Heart right ventricle (tissue), 16 donors: ENCODE measurements around the gene SSH2. TPM values are rescaled to one million over a fixed set of nuclear protein-coding genes. Genes with fewer than 3 reads are reported as not detected.

Source experiments
- ATAC-seq, 8 donors: fragments of 200-7000 bp; cut with Tn5 transposase; one replicate each; pipeline ENCODE4 v1.9.1; 2020; ENCODE audit warnings: mild to moderate bottlenecking in 8 of 8, moderate library complexity in 8 of 8, moderate number of reproducible peaks in 1 of 8
- DNase-seq, 2 donors: peaks; one replicate each; pipeline ENCODE4 v3.0.0-alpha.2; 2020
- H3K27ac ChIP-seq, 10 donors: fragments of 200-600 bp; sonication (generic) in 2 of 10; one replicate each; pipeline versions ENCODE4 v1.5.0 to v1.8.0; 2020 to 2022; ENCODE audit warnings: mild to moderate bottlenecking in 3 of 10
- H3K27me3 ChIP-seq, 7 donors: fragments of 200-600 bp; one replicate each; pipeline ENCODE4 v1.8.0; 2021 to 2022; ENCODE audit warnings: mild to moderate bottlenecking in 2 of 7
- H3K36me3 ChIP-seq, 9 donors: fragments of 200-600 bp; sonication (generic) in 1 of 9; one replicate each; pipeline versions ENCODE4 v1.5.0 to v1.8.0; 2020 to 2022; ENCODE audit warnings: mild to moderate bottlenecking in 2 of 9
- H3K4me1 ChIP-seq, 9 donors: fragments of 200-600 bp; sonication (generic) in 1 of 9; one replicate each; pipeline versions ENCODE4 v1.5.0 to v1.8.0; 2020 to 2022; ENCODE audit warnings: mild to moderate bottlenecking in 4 of 9
- H3K4me3 ChIP-seq, 10 donors: fragments of 200-600 bp; sonication (generic) in 2 of 10; one replicate each; pipeline versions ENCODE4 v1.5.0 to v1.8.0; 2020 to 2022; ENCODE audit warnings: mild to moderate bottlenecking in 7 of 10, moderate library complexity in 2 of 10
- H3K9me3 ChIP-seq, 11 donors: fragments of 200-600 bp in 10 of 11; sonication (generic) in 2 of 11; one replicate each; pipeline versions ENCODE4 v1.5.0 to v1.8.0; 2013 to 2022; ENCODE audit warnings: mild to moderate bottlenecking in 2 of 11, control low read depth in 1 of 11, moderate library complexity in 1 of 11
- WGBS, 2 donors: extraction: QIAGEN DNeasy Blood & Tissue Kit; methylation state at CpG; one replicate each; pipeline ENCODE4 v1.1.7; 2013; ENCODE audit warnings: inconsistent platforms in 1 of 2; 5-methylcytosine and 5-hydroxymethylcytosine counted together
- intact Hi-C, 10 donors: fragments of 100-400 bp; cut with DNase I; formaldehyde crosslinking; loops; one replicate each; pipeline versions ENCODE4 v1.11.1 to v1.14.2; 2022
- polyA plus RNA-seq, 2 donors: library from polyadenylated mRNA; stranded (reverse); fragments of 200-250 nt; gene quantifications; one replicate each; pipeline ENCODE4 v1.2.3, GENCODE V29; 2013
- total RNA-seq, 10 donors: library from RNA; stranded (reverse); fragmentation: NEBNext Ultra II Directional in 3 of 10; extraction: Animal tissue kit (Norgen Biotek cat#: 25700) in 3 of 10; gene quantifications; one replicate each; pipeline versions ENCODE4 v1.2.1 to v1.2.4, GENCODE V29; 2021 to 2023
- TF ChIP-seq, protein P1 (sequence below), 9 donors: fragments of 200-600 bp; sonication (generic) in 2 of 9; IDR thresholded peaks; one replicate each; pipeline versions ENCODE4 v1.5.0 to v1.8.0; 2021 to 2022; ENCODE audit warnings: antibody characterized with exemption in 9 of 9, mild to moderate bottlenecking in 5 of 9, moderate library complexity in 1 of 9
- donor health status: Arrhythmogenic right ventricular cardiomyopathy.
- donor health status: ischemic (EF 13 %, LVEDD 7.1; RV severe dilation, severe dysfunction).
- donor health status: healthy with polysubstance abuse.
- donor health status: DM: no; HTN: yes; CAD: no.
- donor health status: DM: no; HTN: no; CAD: no.
- donor health status: ischemic (EF 25% LVEDD 6.9; RV normal size, moderate dysfunction).
- donor health status: ischemic (EF 25% LVEDD 5.7; RV mildly dilated, moderate dysfunction).
- donor health status: healthy.
- donor health status: DM: yes; HTN: yes; CAD: no.
- donor health status: Ischemic cardiomyopathy.
- donor health status: ischemic (EF 35%, LVEDD 5.7; RV mildly dilated, moderate dysfunction).
- donor health status: nonischemic (EF 11% LVEDD 7.7; RV severe dilation, severe dysfunction).
- donor health status: DM: yes; HTN: yes; CAD: no.
- donor health status: PGD.
- donor health status: ischemic (EF 29% LVEDD 5.4; RV normal size, mild dysfunction).
- donor health status: nonischemic (EF 23%, LVEDD 6.1; RV moderate dilation, normal function).

The SSH2 gene
- total and polyA plus RNA-seq, 12 donors = 17.9 to 42.9 (median 34.3) TPM

DNA sequence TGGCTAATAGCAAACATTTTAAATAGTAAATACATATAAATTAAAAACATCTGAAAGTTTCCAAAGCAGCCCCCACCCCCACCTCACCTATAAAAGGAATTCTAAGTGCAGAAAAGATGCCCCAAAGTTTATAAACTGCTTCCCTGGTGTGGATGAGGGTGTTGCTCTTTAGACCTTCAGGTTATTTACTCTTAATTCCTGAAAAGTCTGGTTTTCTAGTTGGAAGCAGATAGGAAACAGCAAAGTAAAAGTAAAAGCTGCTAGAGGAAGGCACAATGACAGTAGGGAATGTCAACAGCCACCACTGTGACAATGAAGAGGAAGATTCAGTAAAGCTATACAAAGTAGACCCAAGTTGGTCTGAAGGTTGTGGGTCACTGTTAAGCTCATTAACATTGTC is 37.8 kb downstream of the SSH2 start:
- no peak for DNase-seq
- Histone ChIP-seq H3K27ac (peak overlapping the region in 1 of 10 donors; percentile 7), H3K36me3 (no peaks in the 10 kb centered on the region), H3K4me1 (peaks cover 0 to 15% (median 0%) of the 10 kb centered on the region in 9 donors), H3K27me3 (no peaks in the 10 kb centered on the region), H3K9me3 (peaks cover 0 to 7% (median 0%) of the 10 kb centered on the region in 11 donors), H3K4me3 (no peak overlapping the region)
- TF ChIP-seq, protein P1, sequence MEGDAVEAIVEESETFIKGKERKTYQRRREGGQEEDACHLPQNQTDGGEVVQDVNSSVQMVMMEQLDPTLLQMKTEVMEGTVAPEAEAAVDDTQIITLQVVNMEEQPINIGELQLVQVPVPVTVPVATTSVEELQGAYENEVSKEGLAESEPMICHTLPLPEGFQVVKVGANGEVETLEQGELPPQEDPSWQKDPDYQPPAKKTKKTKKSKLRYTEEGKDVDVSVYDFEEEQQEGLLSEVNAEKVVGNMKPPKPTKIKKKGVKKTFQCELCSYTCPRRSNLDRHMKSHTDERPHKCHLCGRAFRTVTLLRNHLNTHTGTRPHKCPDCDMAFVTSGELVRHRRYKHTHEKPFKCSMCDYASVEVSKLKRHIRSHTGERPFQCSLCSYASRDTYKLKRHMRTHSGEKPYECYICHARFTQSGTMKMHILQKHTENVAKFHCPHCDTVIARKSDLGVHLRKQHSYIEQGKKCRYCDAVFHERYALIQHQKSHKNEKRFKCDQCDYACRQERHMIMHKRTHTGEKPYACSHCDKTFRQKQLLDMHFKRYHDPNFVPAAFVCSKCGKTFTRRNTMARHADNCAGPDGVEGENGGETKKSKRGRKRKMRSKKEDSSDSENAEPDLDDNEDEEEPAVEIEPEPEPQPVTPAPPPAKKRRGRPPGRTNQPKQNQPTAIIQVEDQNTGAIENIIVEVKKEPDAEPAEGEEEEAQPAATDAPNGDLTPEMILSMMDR (IDR thresholded peaks at IDR 0.05) = no peak
- no peak for ATAC-seq
- intact Hi-C loops = no loop called here

DNA sequence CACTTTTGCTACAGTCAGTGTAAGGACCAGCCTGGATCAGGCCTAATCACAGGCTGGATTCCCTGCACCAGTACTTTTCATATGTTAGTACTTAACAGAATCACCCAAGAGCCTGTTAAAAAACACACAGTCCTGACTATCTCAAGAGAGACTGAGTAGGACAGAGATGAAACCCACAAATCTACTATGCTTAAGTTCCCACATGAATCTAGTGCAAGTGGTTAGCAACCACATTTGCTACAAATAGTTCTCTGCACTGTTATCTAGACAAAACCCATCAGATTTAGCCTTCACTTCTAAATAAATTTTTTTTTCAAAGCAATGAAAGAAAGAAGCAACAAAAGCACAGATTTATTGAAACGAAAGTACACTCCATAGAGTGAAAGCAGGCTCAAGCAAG is 38.9 kb downstream of the SSH2 start:
- DNase-seq (no peak), ATAC-seq (no peak)
- Histone ChIP-seq H3K4me3 (no peak overlapping the region), H3K27me3 (no peaks in the 10 kb centered on the region), H3K4me1 (peaks cover 0 to 15% (median 0%) of the 10 kb centered on the region in 9 donors), H3K36me3 (no peaks in the 10 kb centered on the region), H3K27ac (no peak overlapping the region), H3K9me3 (peaks cover 0 to 4% (median 0%) of the 10 kb centered on the region in 11 donors)
- intact Hi-C loops = no loop called here
- TF ChIP-seq, protein P1 (IDR thresholded peaks at IDR 0.05) = no peak
- WGBS, 2 donors = 94 to 100% methylated on average over 1 of the region's 1 CpG

DNA sequence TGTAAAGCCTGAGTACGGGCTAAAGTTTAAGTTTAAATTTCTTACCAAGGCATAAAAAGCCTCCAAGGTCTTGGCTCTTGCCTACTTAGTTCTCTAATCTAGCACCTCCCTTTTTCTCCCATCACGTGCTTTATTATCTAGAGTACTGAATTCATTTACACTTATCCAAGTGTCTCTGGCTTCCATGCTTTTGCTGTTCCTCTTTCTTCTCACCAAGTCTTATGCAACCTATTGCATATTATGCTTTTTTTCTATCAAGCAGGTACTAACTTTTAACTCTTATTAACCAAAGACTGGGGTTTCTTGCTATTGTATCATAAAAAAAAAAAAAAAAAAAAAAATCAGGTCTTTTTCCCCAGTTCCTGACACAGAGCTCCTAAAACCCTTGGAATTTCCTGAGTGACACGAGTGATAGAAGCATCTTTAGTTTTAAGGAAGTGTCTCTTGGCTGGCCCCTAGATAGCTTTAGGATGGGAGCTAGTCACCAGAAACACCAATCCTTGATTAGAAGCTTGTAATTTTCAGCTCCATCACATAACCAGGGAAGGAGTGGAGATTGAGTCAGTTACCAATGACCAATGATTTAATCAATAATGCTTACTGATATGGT is 44.9 kb downstream of the SSH2 start:
- Histone ChIP-seq H3K27me3 (no peaks in the 10 kb centered on the region), H3K27ac (no peak overlapping the region), H3K4me3 (no peak overlapping the region), H3K9me3 (no peaks in the 10 kb centered on the region), H3K4me1 (peaks cover 0 to 28% (median 17%) of the 10 kb centered on the region in 9 donors), H3K36me3 (no peaks in the 10 kb centered on the region)
- intact Hi-C loops = no loop called here
- DNase-seq (no peak), ATAC-seq (no peak)
- TF ChIP-seq, protein P1 (IDR thresholded peaks at IDR 0.05) = no peak
- WGBS, 2 donors = 54 to 61% methylated on average over 3 of the region's 3 CpGs

DNA sequence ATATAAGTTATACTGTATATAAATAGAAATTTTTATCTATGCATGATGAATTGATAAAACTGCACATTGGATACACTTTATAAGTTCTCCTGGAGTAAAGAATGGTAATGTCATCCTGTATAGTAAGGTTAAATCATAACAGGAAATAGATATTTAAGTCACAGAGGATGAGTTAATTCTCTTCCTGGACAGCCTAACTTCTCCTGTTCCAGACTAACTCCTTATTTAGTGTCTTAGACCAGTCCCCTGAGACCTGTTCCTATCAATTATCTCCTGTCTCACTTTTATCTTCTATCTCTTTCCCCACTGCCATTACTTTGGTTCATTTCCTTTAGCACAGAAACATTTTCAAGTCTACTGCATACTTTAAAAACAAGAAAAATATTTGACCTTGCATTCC is 46.5 kb downstream of the SSH2 start:
- no peaks in the 10 kb centered on the region for H3K36me3 ChIP-seq
- TF ChIP-seq, protein P1 (IDR thresholded peaks at IDR 0.05) = no peak
- no peaks in the 10 kb centered on the region for H3K9me3 ChIP-seq
- H3K4me3 ChIP-seq = no peak overlapping the region
- ATAC-seq = no peak
- H3K4me1 ChIP-seq = peaks cover 0 to 28% (median 17%) of the 10 kb centered on the region in 9 donors
- intact Hi-C loops = no loop called here
- no peak for DNase-seq
- H3K27ac ChIP-seq = no peak overlapping the region
- H3K27me3 ChIP-seq = no peaks in the 10 kb centered on the region
